HUDEP-2 (cell line): Measurements from ENCODE around the gene TACC2.
A peak's percentile ranks its signal among the peaks of the same experiment; 100 is the strongest.
"Not testable (repeated sequence)": the region's sequence is repeated elsewhere in the genome, so short reads cannot be mapped to it uniquely, and the experiment has no call there.

Experiments used
- DNase-seq, 76 experiments: peaks; one replicate each; lab custom pipeline; 2025; ENCODE audit not compliant: unreplicated experiment in 76 of 76; lab: John Stamatoyannopoulos, UW

The TACC2 gene

GRCh38 chr10:121988361-121989324 is at the start of gene TACC2:
TACC2 (plus strand) TSS chr10:121989163; CDS start chr10:122021982, 32,819 bp downstream.
- no peak for DNase-seq

GRCh38 chr10:121941532-121941931 is 47.4 kb upstream of the TACC2 start:
- no peak for DNase-seq

GRCh38 chr10:121942749-121943416 is 46.1 kb upstream of the TACC2 start:
- no peak for DNase-seq

GRCh38 chr10:121947343-121948330 is 41.3 kb upstream of the TACC2 start:
- DNase-seq = no peak

GRCh38 chr10:121949049-121949448 is 39.9 kb upstream of the TACC2 start:
- DNase-seq = no peak

GRCh38 chr10:121949451-121949850 is 39.5 kb upstream of the TACC2 start:
- no peak for DNase-seq

GRCh38 chr10:121952226-121952625 is 36.7 kb upstream of the TACC2 start:
- DNase-seq = no peak

- no peak for DNase-seq
Observed at GRCh38 chr10:121956111-121957061, 32.6 kb upstream of the TACC2 start.

GRCh38 chr10:121959671-121960070 is 29.3 kb upstream of the TACC2 start:
- DNase-seq = no peak

- no peak for DNase-seq
Observed at GRCh38 chr10:121961456-121961855, 27.5 kb upstream of the TACC2 start.

- DNase-seq = no peak
Observed at GRCh38 chr10:121965996-121966395, 23.0 kb upstream of the TACC2 start.

- not testable (repeated sequence) for DNase-seq
Observed at GRCh38 chr10:121969086-121969485, 19.9 kb upstream of the TACC2 start.

GRCh38 chr10:121974019-121974534 is 14.9 kb upstream of the TACC2 start:
- DNase-seq = peak in 2 of 76 experiments; percentile 31 to 50

- peak in 65 of 76 experiments; percentile 5 to 71 (median 50) for DNase-seq
Observed at GRCh38 chr10:121974535-121975294, 14.2 kb upstream of the TACC2 start, which contains the start of gene NSMCE4A. NSMCE4A (minus strand) TSS chr10:121975217; CDS start chr10:121975165, 52 bp downstream.

- DNase-seq = peak in 3 of 76 experiments; percentile 22 to 39 (median 25)
Observed at GRCh38 chr10:121975295-121976086, 13.5 kb upstream of the TACC2 start.

GRCh38 chr10:121976607-121977006 is 12.4 kb upstream of the TACC2 start:
- no peak for DNase-seq

- no peak for DNase-seq
Observed at GRCh38 chr10:121978511-121978910, 10.5 kb upstream of the TACC2 start.
